AG08396 (cell line): ENCODE results near the gene STX5.
"Not testable (repeated sequence)": the region's sequence is repeated elsewhere in the genome, so short reads cannot be mapped to it uniquely, and the experiment has no call there.

Experiments
- DNase-seq: peaks from one replicate; pipeline ENCODE4 v3.0.0; 2012; ENCODE audit warnings: low spot score, mixed read lengths

The STX5 gene

GRCh38 chr11:62831520-62832335 is at the start of gene STX5:
Gene STX5, minus strand, starts transcription at chr11:62832051. Its CDS starts 808 bp downstream, at chr11:62831243.
- DNase-seq = peak; percentile 96

GRCh38 chr11:62880803-62881578 is 49.1 kb upstream of the STX5 start, which contains the start of gene SLC3A2:
Gene SLC3A2, plus strand, starts transcription at chr11:62880896. Its CDS starts 128 bp downstream, at chr11:62881024.
- DNase-seq = peak; percentile 87

GRCh38 chr11:62880231-62880802 is 48.5 kb upstream of the STX5 start:
- peak; percentile 80 for DNase-seq

- no peak for DNase-seq
Measured at GRCh38 chr11:62879235-62879978, 47.6 kb upstream of the STX5 start.

- no peak for DNase-seq
Measured at GRCh38 chr11:62876712-62877111, 44.9 kb upstream of the STX5 start.

- DNase-seq = no peak
Measured at GRCh38 chr11:62875698-62876478, 44.0 kb upstream of the STX5 start.

GRCh38 chr11:62874851-62875250 is 43.0 kb upstream of the STX5 start:
- no peak for DNase-seq

- no peak for DNase-seq
Measured at GRCh38 chr11:62865635-62866034, 33.8 kb upstream of the STX5 start.

- DNase-seq = no peak
Measured at GRCh38 chr11:62863687-62864335, 32.0 kb upstream of the STX5 start.

GRCh38 chr11:62861564-62862192 is 29.8 kb upstream of the STX5 start:
- not testable (repeated sequence) for DNase-seq

- DNase-seq = no peak
Measured at GRCh38 chr11:62860835-62861563, 29.1 kb upstream of the STX5 start.

GRCh38 chr11:62859281-62859703 is 27.4 kb upstream of the STX5 start:
- not testable (repeated sequence) for DNase-seq

- DNase-seq = no peak
Measured at GRCh38 chr11:62858201-62858600, 26.4 kb upstream of the STX5 start.

- DNase-seq = no peak
Measured at GRCh38 chr11:62857541-62857982, 25.7 kb upstream of the STX5 start.

- DNase-seq = no peak
Measured at GRCh38 chr11:62856333-62856895, 24.6 kb upstream of the STX5 start.

GRCh38 chr11:62855571-62856332 is 23.9 kb upstream of the STX5 start:
- DNase-seq = peak; percentile 95

- DNase-seq = no peak
Measured at GRCh38 chr11:62854825-62855570, 23.1 kb upstream of the STX5 start.
